H9 (cell line): ENCODE measurements around the gene TTC27. TPM values are rescaled to one million over a fixed set of nuclear protein-coding genes. Genes with fewer than 3 reads are reported as not detected.
A peak's percentile ranks its signal among the peaks of the same experiment; 100 is the strongest.

Experiments
- DNase-seq: peaks from one replicate; pipeline ENCODE4 v3.0.0-alpha.2; 2017
- H2AFZ ChIP-seq: one replicate; pipeline ENCODE4 v1.6.1; 2013; ENCODE audit warnings: mild to moderate bottlenecking, low read length, control low read depth, moderate library complexity
- H2AK5ac ChIP-seq: 2 replicates; pipeline ENCODE4 v1.6.1; 2013; ENCODE audit warnings: low read length, control low read depth, mixed read lengths; ENCODE audit not compliant: insufficient read length
- H2BK120ac ChIP-seq: one replicate; pipeline ENCODE4 v1.6.1; 2013; ENCODE audit warnings: low read depth, mild to moderate bottlenecking, low read length, control low read depth, inconsistent platforms; ENCODE audit not compliant: poor library complexity, severe bottlenecking
- H2BK12ac ChIP-seq: 2 replicates; pipeline ENCODE4 v1.6.1; 2013; ENCODE audit warnings: low read length, control low read depth, mixed read lengths, low read depth; ENCODE audit not compliant: insufficient read length
- H2BK15ac ChIP-seq: 2 replicates; pipeline ENCODE4 v1.6.1; 2013; ENCODE audit warnings: low read depth, low read length, control low read depth
- H2BK20ac ChIP-seq: one replicate; pipeline ENCODE4 v1.6.1; 2013; ENCODE audit warnings: low read depth, mild to moderate bottlenecking, low read length, control low read depth, inconsistent platforms; ENCODE audit not compliant: poor library complexity, severe bottlenecking
- H2BK5ac ChIP-seq: 2 replicates; pipeline ENCODE4 v1.6.1; 2013; ENCODE audit warnings: low read length, control low read depth, mixed read lengths; ENCODE audit not compliant: insufficient read length
- H3K14ac ChIP-seq: 2 replicates; pipeline ENCODE4 v1.6.1; 2013; ENCODE audit warnings: low read length, control low read depth; ENCODE audit not compliant: insufficient read depth
- H3K18ac ChIP-seq: 2 replicates; pipeline ENCODE4 v1.6.1; 2013; ENCODE audit warnings: low read depth, mild to moderate bottlenecking, mixed read lengths, low read length, control low read depth; ENCODE audit not compliant: insufficient read length
- H3K23ac ChIP-seq: 2 replicates; pipeline ENCODE4 v1.6.1; 2013; ENCODE audit warnings: low read length, control low read depth, mixed read lengths, low read depth; ENCODE audit not compliant: insufficient read length
- H3K23me2 ChIP-seq: 2 replicates; pipeline ENCODE4 v1.6.1; 2013; ENCODE audit warnings: low read depth, mild to moderate bottlenecking, mixed read lengths, low read length, control low read depth; ENCODE audit not compliant: insufficient read length, poor library complexity, severe bottlenecking
- H3K27ac ChIP-seq: 2 replicates; pipeline ENCODE4 v1.5.1; 2013; ENCODE audit warnings: low read length, control low read depth, mixed read lengths, low read depth; ENCODE audit not compliant: insufficient read length
- H3K27me3 ChIP-seq: 2 replicates; pipeline ENCODE4 v1.6.1; 2013; ENCODE audit warnings: low read length, control low read depth, inconsistent platforms; ENCODE audit not compliant: insufficient read depth
- H3K4ac ChIP-seq: 2 replicates; pipeline ENCODE4 v1.6.1; 2013; ENCODE audit warnings: low read depth, mild to moderate bottlenecking, control low read depth, inconsistent platforms, low read length, moderate library complexity
- H3K4me1 ChIP-seq: 2 replicates; pipeline ENCODE4 v1.6.1; 2013; ENCODE audit warnings: low read length, control low read depth, inconsistent platforms; ENCODE audit not compliant: insufficient read depth
- H3K4me2 ChIP-seq: 2 replicates; pipeline ENCODE4 v1.6.1; 2013; ENCODE audit warnings: low read length, control low read depth, mixed read lengths; ENCODE audit not compliant: insufficient read length, insufficient read depth
- H3K56ac ChIP-seq: 2 replicates; pipeline ENCODE4 v1.6.1; 2013; ENCODE audit warnings: low read depth, mild to moderate bottlenecking, mixed read lengths, low read length, control low read depth; ENCODE audit not compliant: insufficient read length
- H3K79me1 ChIP-seq: 2 replicates; pipeline ENCODE4 v1.6.1; 2013; ENCODE audit warnings: low read depth, mild to moderate bottlenecking, moderate library complexity, low read length, control low read depth, inconsistent platforms; ENCODE audit not compliant: insufficient read depth, poor library complexity, severe bottlenecking
- H3K79me2 ChIP-seq: 2 replicates; pipeline ENCODE4 v1.6.1; 2013; ENCODE audit warnings: low read length, control low read depth, inconsistent platforms; ENCODE audit not compliant: insufficient read depth
- H3K9ac ChIP-seq: 2 replicates; pipeline ENCODE4 v1.6.1; 2013; ENCODE audit warnings: low read length, control low read depth, mixed read lengths; ENCODE audit not compliant: insufficient read length; ENCODE audit errors: extremely low read depth
- H3K9me3 ChIP-seq: one replicate; pipeline ENCODE4 v1.6.1; 2013; ENCODE audit warnings: low read depth, low read length, inconsistent platforms; ENCODE audit not compliant: control insufficient read depth
- H3T11ph ChIP-seq: one replicate; pipeline ENCODE4 v1.6.1; 2013; ENCODE audit warnings: mild to moderate bottlenecking, low read length, control low read depth, inconsistent platforms
- H4K20me1 ChIP-seq: one replicate; pipeline ENCODE4 v1.6.1; 2013; ENCODE audit not compliant: control insufficient read depth, insufficient read length, insufficient read depth
- H4K5ac ChIP-seq: 2 replicates; pipeline ENCODE4 v1.6.1; 2013; ENCODE audit warnings: low read depth, mild to moderate bottlenecking, mixed read lengths, low read length, control low read depth; ENCODE audit not compliant: insufficient read length
- H4K8ac ChIP-seq: replicated peaks from 2 replicates; pipeline ENCODE4 v1.6.1; 2013; ENCODE audit warnings: low read length, control low read depth, mixed read lengths, low read depth; ENCODE audit not compliant: insufficient read length
- H4K91ac ChIP-seq: 2 replicates; pipeline ENCODE4 v1.6.1; 2013; ENCODE audit warnings: low read depth, mild to moderate bottlenecking, moderate library complexity, mixed read lengths, low read length, control low read depth; ENCODE audit not compliant: insufficient read length
- H3K27ac Mint-ChIP-seq, 3 experiments: 2 replicates in 2 of 3; 3 replicates in 1 of 3; pipeline ENCODE4 v1.8.0; 2020 to 2021; ENCODE audit warnings: mixed read lengths in 3 of 3, mild to moderate bottlenecking in 1 of 3, moderate library complexity in 1 of 3
- H3K27me3 Mint-ChIP-seq: 2 replicates; pipeline ENCODE4 v1.8.0; 2021; ENCODE audit warnings: low read depth, mild to moderate bottlenecking, moderate library complexity, mixed read lengths
- H3K36me3 Mint-ChIP-seq, 3 experiments: 2 replicates in 2 of 3; 3 replicates in 1 of 3; pipeline ENCODE4 v1.8.0; 2020 to 2021; ENCODE audit warnings: low read depth in 3 of 3, mixed read lengths in 3 of 3; ENCODE audit not compliant: insufficient read depth in 1 of 3
- H3K4me1 Mint-ChIP-seq, 2 experiments: 2 replicates each; pipeline ENCODE4 v1.8.0; 2020; ENCODE audit warnings: mixed read lengths in 2 of 2
- H3K4me3 Mint-ChIP-seq, 2 experiments: 2 replicates in 1 of 2; 3 replicates in 1 of 2; pipeline ENCODE4 v1.8.0; 2020 to 2021; ENCODE audit warnings: mild to moderate bottlenecking in 2 of 2, mixed read lengths in 2 of 2, moderate library complexity in 1 of 2
- H3K9me3 Mint-ChIP-seq, 2 experiments: 2 replicates in 1 of 2; 3 replicates in 1 of 2; pipeline ENCODE4 v1.8.0; 2020; ENCODE audit warnings: mild to moderate bottlenecking in 2 of 2, mixed read lengths in 2 of 2, moderate library complexity in 1 of 2
- WGBS: extraction: QIAGEN DNeasy Blood & Tissue Kit; methylation state at CpG from one replicate; pipeline ENCODE4 v1.1.7; 2013; ENCODE audit warnings: missing lambda C conversion rate, low lambda C conversion rate, mixed read lengths; ENCODE audit not compliant: insufficient read length; ENCODE audit errors: extremely low coverage; 5-methylcytosine and 5-hydroxymethylcytosine counted together
- total RNA-seq: library from RNA; stranded (reverse); gene quantifications from 2 replicates; pipeline ENCODE4 v1.2.1, GENCODE V29; 2021
- TF ChIP-seq, protein P1 (sequence below): fragments of 200-600 bp; sonication (generic); conservative IDR thresholded peaks from 3 replicates; pipeline ENCODE4 v1.8.0; 2021; ENCODE audit warnings: antibody characterized with exemption, mild to moderate bottlenecking

TTC27 gene
- total RNA-seq, 1 experiment from 2014 or later, result 26.0 TPM

DNA sequence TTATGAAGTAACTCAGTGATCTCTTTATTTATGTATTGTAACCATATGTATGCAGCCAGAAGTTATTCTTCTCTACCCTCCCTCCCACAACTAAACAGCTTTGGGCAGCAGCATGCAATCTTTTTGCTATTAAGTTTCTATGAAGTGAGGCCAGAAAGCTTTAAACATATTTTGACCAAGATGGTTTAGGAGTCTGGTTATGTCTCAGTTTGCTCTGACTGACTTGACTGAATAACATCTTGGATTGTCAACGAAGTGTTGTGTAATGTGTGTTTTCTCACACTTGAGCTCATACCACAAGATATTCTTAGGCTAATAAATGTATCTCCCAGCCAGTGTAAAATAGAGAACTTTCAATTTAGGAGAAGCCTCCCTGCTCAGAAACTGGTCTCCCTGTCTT is 104.3 kb downstream of the TTC27 start:
- DNase-seq, result no peak
- Histone ChIP-seq H3K9me3 (no peaks in the 10 kb centered on the region), H2BK12ac (no peak overlapping the region), H3K14ac (no peak overlapping the region), H4K5ac (no peak overlapping the region), H3K18ac (no peak overlapping the region), H3K27ac (no peak overlapping the region), H3T11ph (no peak overlapping the region), H3K79me2 (no peaks in the 10 kb centered on the region), H2BK5ac (no peak overlapping the region), H3K79me1 (no peaks in the 10 kb centered on the region), H3K23ac (no peak overlapping the region), H3K9ac (no peak overlapping the region), H3K4ac (no peak overlapping the region), H4K20me1 (no peaks in the 10 kb centered on the region), H2AK5ac (no peak overlapping the region), H4K91ac (no peak overlapping the region), H2BK15ac (no peak overlapping the region), H3K27me3 (no peaks in the 10 kb centered on the region), H3K23me2 (no peaks in the 10 kb centered on the region), H2AFZ (no peak overlapping the region), H4K8ac (no peak overlapping the region), H2BK120ac (no peak overlapping the region), H3K4me1 (no peaks in the 10 kb centered on the region; the same call in 1 of the 2 replicates), H3K4me2 (no peak overlapping the region), H2BK20ac (no peak overlapping the region), H3K56ac (no peak overlapping the region)
- TF ChIP-seq, protein P1, sequence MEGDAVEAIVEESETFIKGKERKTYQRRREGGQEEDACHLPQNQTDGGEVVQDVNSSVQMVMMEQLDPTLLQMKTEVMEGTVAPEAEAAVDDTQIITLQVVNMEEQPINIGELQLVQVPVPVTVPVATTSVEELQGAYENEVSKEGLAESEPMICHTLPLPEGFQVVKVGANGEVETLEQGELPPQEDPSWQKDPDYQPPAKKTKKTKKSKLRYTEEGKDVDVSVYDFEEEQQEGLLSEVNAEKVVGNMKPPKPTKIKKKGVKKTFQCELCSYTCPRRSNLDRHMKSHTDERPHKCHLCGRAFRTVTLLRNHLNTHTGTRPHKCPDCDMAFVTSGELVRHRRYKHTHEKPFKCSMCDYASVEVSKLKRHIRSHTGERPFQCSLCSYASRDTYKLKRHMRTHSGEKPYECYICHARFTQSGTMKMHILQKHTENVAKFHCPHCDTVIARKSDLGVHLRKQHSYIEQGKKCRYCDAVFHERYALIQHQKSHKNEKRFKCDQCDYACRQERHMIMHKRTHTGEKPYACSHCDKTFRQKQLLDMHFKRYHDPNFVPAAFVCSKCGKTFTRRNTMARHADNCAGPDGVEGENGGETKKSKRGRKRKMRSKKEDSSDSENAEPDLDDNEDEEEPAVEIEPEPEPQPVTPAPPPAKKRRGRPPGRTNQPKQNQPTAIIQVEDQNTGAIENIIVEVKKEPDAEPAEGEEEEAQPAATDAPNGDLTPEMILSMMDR, result no peak
- H3K27ac Mint-ChIP-seq, result 0 out of 7 replicates have a peak overlapping the region, but pooled peaks of 1 of the 3 experiments have one; percentile 6
- no peaks in the 10 kb centered on the region; a peak in 1 of 5 replicates for H3K9me3 Mint-ChIP-seq
- H3K4me3 Mint-ChIP-seq, result no peak overlapping the region
- peaks cover 3 to 9% (median 5%) of the 10 kb centered on the region in 3 experiments; a peak in 5 of 7 replicates for H3K36me3 Mint-ChIP-seq
- H3K27me3 Mint-ChIP-seq, result no peaks in the 10 kb centered on the region
- peaks cover 15 to 23% of the 10 kb centered on the region in 2 experiments for H3K4me1 Mint-ChIP-seq
- WGBS, result no CpG with 5 or more reads among the region's 1 CpG
